Activated T-helper 1 cell treated with Interleukin-2 at 50 U/mL for 16 hours (primary cell): ENCODE results near the gene LYRM4.

Experiments used
- DNase-seq: peaks from one replicate; pipeline ENCODE4 v3.0.0-alpha.2; 2020; ENCODE audit warnings: low read depth

Gene LYRM4

GRCh38 chr6:5246141-5247097 lies 14.3 kb downstream of the LYRM4 start:
- no peak for DNase-seq

- DNase-seq: no peak
Measured at GRCh38 chr6:5243069-5243468, 17.7 kb downstream of the LYRM4 start.

- no peak for DNase-seq
Measured at GRCh38 chr6:5241252-5241651, 19.5 kb downstream of the LYRM4 start.

- DNase-seq: no peak
Measured at GRCh38 chr6:5238336-5238735, 22.4 kb downstream of the LYRM4 start.

- no peak for DNase-seq
Measured at GRCh38 chr6:5237805-5238204, 22.9 kb downstream of the LYRM4 start.

- no peak for DNase-seq
Measured at GRCh38 chr6:5235830-5236229, 24.9 kb downstream of the LYRM4 start.

- DNase-seq: no peak
Measured at GRCh38 chr6:5234874-5235273, 25.9 kb downstream of the LYRM4 start.

GRCh38 chr6:5231289-5231688 lies 29.5 kb downstream of the LYRM4 start:
- DNase-seq: no peak

- no peak for DNase-seq
Measured at GRCh38 chr6:5230081-5230480, 30.7 kb downstream of the LYRM4 start.

- no peak for DNase-seq
Measured at GRCh38 chr6:5229356-5229755, 31.4 kb downstream of the LYRM4 start.

- DNase-seq: no peak
Measured at GRCh38 chr6:5223309-5223708, 37.4 kb downstream of the LYRM4 start.

GRCh38 chr6:5220443-5220842 lies 40.3 kb downstream of the LYRM4 start:
- DNase-seq: no peak

- DNase-seq: no peak
Measured at GRCh38 chr6:5219011-5219691, 41.6 kb downstream of the LYRM4 start.

GRCh38 chr6:5217356-5217755 lies 43.4 kb downstream of the LYRM4 start:
- no peak for DNase-seq

- DNase-seq: no peak
Measured at GRCh38 chr6:5215799-5216198, 45.0 kb downstream of the LYRM4 start.

GRCh38 chr6:5215159-5215558 lies 45.6 kb downstream of the LYRM4 start:
- no peak for DNase-seq

GRCh38 chr6:5214570-5215052 lies 46.1 kb downstream of the LYRM4 start:
- DNase-seq: no peak

GRCh38 chr6:5213836-5214235 lies 46.9 kb downstream of the LYRM4 start:
- no peak for DNase-seq

GRCh38 chr6:5211492-5211891 lies 49.3 kb downstream of the LYRM4 start:
- no peak for DNase-seq

- no peak for DNase-seq
Measured at GRCh38 chr6:5208471-5208971, 52.2 kb downstream of the LYRM4 start.

GRCh38 chr6:5208057-5208456 lies 52.7 kb downstream of the LYRM4 start:
- DNase-seq: no peak

GRCh38 chr6:5206920-5207561 lies 53.7 kb downstream of the LYRM4 start:
- DNase-seq: no peak
